Activated T-helper 2 cell treated with anti-CD3 and anti-CD28 coated beads, Interferon-gamma antibody, Interleukin-2, Interleukin-4, amounts not matched to agents 10 μg/mL and 5 μg/mL and 100 μg/mL, durations not matched to agents 14 hours and 24 hours and 36 hours (primary cell): ENCODE results near the gene SSR3. TPM values are rescaled to one million over a fixed set of nuclear protein-coding genes. Genes with fewer than 3 reads are reported as not detected.

ENCODE experiments used
- DNase-seq: peaks from one replicate; pipeline ENCODE4 v3.0.0; 2021; ENCODE audit warnings: low spot score
- H3K27ac Mint-ChIP-seq: one replicate; pipeline ENCODE4 v1.8.0; 2021; ENCODE audit warnings: mixed read lengths
- H3K27me3 Mint-ChIP-seq: one replicate; pipeline ENCODE4 v1.8.0; 2021; ENCODE audit warnings: low read depth, mixed read lengths
- H3K36me3 Mint-ChIP-seq: one replicate; pipeline ENCODE4 v1.8.0; 2021; ENCODE audit warnings: low read depth, mixed read lengths
- H3K4me1 Mint-ChIP-seq: one replicate; pipeline ENCODE4 v1.8.0; 2021; ENCODE audit warnings: low read depth, mixed read lengths
- H3K4me3 Mint-ChIP-seq: one replicate; pipeline ENCODE4 v1.8.0; 2021; ENCODE audit warnings: low read depth, mild to moderate bottlenecking, moderate library complexity, mixed read lengths
- H3K9me3 Mint-ChIP-seq: one replicate; pipeline ENCODE4 v1.8.0; 2021; ENCODE audit warnings: mixed read lengths
- intact Hi-C: fragments of 100-400 bp; cut with micrococcal nuclease; formaldehyde crosslinking; loops from one replicate; pipeline ENCODE4 v1.15.1; 2023
- total RNA-seq: library from RNA; stranded (reverse); gene quantifications from 2 replicates; pipeline ENCODE4 v1.2.3, GENCODE V29; 2022

The SSR3 gene
- total RNA-seq, 1 donor from 2014 or later, result 197 TPM

- Mint-ChIP-seq H3K4me3 (no peak overlapping the region), H3K4me1 (peaks cover 15% of the 10 kb centered on the region), H3K9me3 (no peaks in the 10 kb centered on the region), H3K27me3 (no peaks in the 10 kb centered on the region), H3K36me3 (peaks cover 76% of the 10 kb centered on the region), H3K27ac (no peak overlapping the region)
- DNase-seq, result no peak
- intact Hi-C loops, result loop anchor here (10.0 kb wide), 1 partner anchor 388 kb away; no protein-coding TSS in a partner anchor
These were observed 11.8 kb downstream of the SSR3 start for GRCh38 chr3:156543043-156543555.

- intact Hi-C loops, result loop anchor here (10.0 kb wide), 1 partner anchor 388 kb away; no protein-coding TSS in a partner anchor
- H3K9me3 Mint-ChIP-seq, result no peaks in the 10 kb centered on the region
- peaks cover 73% of the 10 kb centered on the region for H3K36me3 Mint-ChIP-seq
- H3K27me3 Mint-ChIP-seq, result no peaks in the 10 kb centered on the region
- H3K4me3 Mint-ChIP-seq, result no peak overlapping the region
- H3K4me1 Mint-ChIP-seq, result peaks cover 11% of the 10 kb centered on the region
- no peak overlapping the region for H3K27ac Mint-ChIP-seq
- no peak for DNase-seq
These were observed 12.5 kb downstream of the SSR3 start for GRCh38 chr3:156542101-156543042.

- DNase-seq, result no peak
- intact Hi-C loops, result loop anchor here (10.0 kb wide), 1 partner anchor 385 kb away; no protein-coding TSS in a partner anchor
- no peaks in the 10 kb centered on the region for H3K27me3 Mint-ChIP-seq
- no peak overlapping the region for H3K4me3 Mint-ChIP-seq
- H3K9me3 Mint-ChIP-seq, result no peaks in the 10 kb centered on the region
- H3K36me3 Mint-ChIP-seq, result peaks cover 57% of the 10 kb centered on the region
- no peak overlapping the region for H3K27ac Mint-ChIP-seq
- H3K4me1 Mint-ChIP-seq, result peaks cover 7% of the 10 kb centered on the region
These were observed 15.1 kb downstream of the SSR3 start for GRCh38 chr3:156539802-156540201.

GRCh38 chr3:156539051-156539450 lies 15.9 kb downstream of the SSR3 start:
- no peaks in the 10 kb centered on the region for H3K27me3 Mint-ChIP-seq
- DNase-seq, result no peak
- H3K4me3 Mint-ChIP-seq, result no peak overlapping the region
- intact Hi-C loops, result no loop called here
- peaks cover 50% of the 10 kb centered on the region for H3K36me3 Mint-ChIP-seq
- H3K27ac Mint-ChIP-seq, result no peak overlapping the region
- H3K9me3 Mint-ChIP-seq, result no peaks in the 10 kb centered on the region
- peaks cover 7% of the 10 kb centered on the region for H3K4me1 Mint-ChIP-seq

GRCh38 chr3:156536524-156537316 lies 18.2 kb downstream of the SSR3 start:
- Mint-ChIP-seq H3K9me3 (no peaks in the 10 kb centered on the region), H3K27me3 (peaks cover 1% of the 10 kb centered on the region), H3K4me3 (no peak overlapping the region), H3K4me1 (peaks cover 7% of the 10 kb centered on the region), H3K27ac (no peak overlapping the region), H3K36me3 (peaks cover 36% of the 10 kb centered on the region)
- intact Hi-C loops, result no loop called here
- DNase-seq, result no peak

- DNase-seq, result no peak
- Mint-ChIP-seq H3K36me3 (peaks cover 29% of the 10 kb centered on the region), H3K4me1 (peaks cover 7% of the 10 kb centered on the region), H3K27me3 (peaks cover 1% of the 10 kb centered on the region), H3K4me3 (no peak overlapping the region), H3K27ac (peak overlapping the region; percentile 19), H3K9me3 (no peaks in the 10 kb centered on the region)
- intact Hi-C loops, result no loop called here
These were observed 19.1 kb downstream of the SSR3 start for GRCh38 chr3:156535798-156536197.

GRCh38 chr3:156535162-156535627 lies 19.7 kb downstream of the SSR3 start:
- Mint-ChIP-seq H3K4me3 (no peak overlapping the region), H3K36me3 (peaks cover 30% of the 10 kb centered on the region), H3K27me3 (peaks cover 6% of the 10 kb centered on the region), H3K4me1 (peaks cover 7% of the 10 kb centered on the region), H3K9me3 (no peaks in the 10 kb centered on the region), H3K27ac (no peak overlapping the region)
- DNase-seq, result no peak
- intact Hi-C loops, result no loop called here

GRCh38 chr3:156533205-156533604 lies 21.7 kb downstream of the SSR3 start:
- Mint-ChIP-seq H3K4me3 (no peak overlapping the region), H3K9me3 (no peaks in the 10 kb centered on the region), H3K36me3 (peaks cover 23% of the 10 kb centered on the region), H3K4me1 (peaks cover 7% of the 10 kb centered on the region), H3K27ac (no peak overlapping the region), H3K27me3 (peaks cover 18% of the 10 kb centered on the region)
- no peak for DNase-seq
- intact Hi-C loops, result no loop called here

- intact Hi-C loops, result no loop called here
- peaks cover 22% of the 10 kb centered on the region for H3K27me3 Mint-ChIP-seq
- H3K9me3 Mint-ChIP-seq, result no peaks in the 10 kb centered on the region
- peaks cover 19% of the 10 kb centered on the region for H3K36me3 Mint-ChIP-seq
- H3K4me1 Mint-ChIP-seq, result peaks cover 7% of the 10 kb centered on the region
- H3K4me3 Mint-ChIP-seq, result no peak overlapping the region
- DNase-seq, result no peak
- no peak overlapping the region for H3K27ac Mint-ChIP-seq
These were observed 22.2 kb downstream of the SSR3 start for GRCh38 chr3:156532730-156533129.

- Mint-ChIP-seq H3K4me1 (peaks cover 7% of the 10 kb centered on the region), H3K9me3 (no peaks in the 10 kb centered on the region), H3K36me3 (peaks cover 16% of the 10 kb centered on the region), H3K27ac (no peak overlapping the region), H3K27me3 (peaks cover 31% of the 10 kb centered on the region), H3K4me3 (no peak overlapping the region)
- intact Hi-C loops, result no loop called here
- DNase-seq, result no peak
These were observed 23.9 kb downstream of the SSR3 start for GRCh38 chr3:156530980-156531379.

- no peaks in the 10 kb centered on the region for H3K9me3 Mint-ChIP-seq
- H3K4me3 Mint-ChIP-seq, result no peak overlapping the region
- H3K4me1 Mint-ChIP-seq, result peaks cover 18% of the 10 kb centered on the region
- no peak overlapping the region for H3K27ac Mint-ChIP-seq
- no peak for DNase-seq
- H3K36me3 Mint-ChIP-seq, result peaks cover 16% of the 10 kb centered on the region
- peaks cover 56% of the 10 kb centered on the region for H3K27me3 Mint-ChIP-seq
- intact Hi-C loops, result no loop called here
These were observed 27.9 kb downstream of the SSR3 start for GRCh38 chr3:156527060-156527459.

- H3K9me3 Mint-ChIP-seq, result no peaks in the 10 kb centered on the region
- no peak overlapping the region for H3K27ac Mint-ChIP-seq
- peaks cover 66% of the 10 kb centered on the region for H3K27me3 Mint-ChIP-seq
- peaks cover 18% of the 10 kb centered on the region for H3K4me1 Mint-ChIP-seq
- H3K36me3 Mint-ChIP-seq, result peaks cover 13% of the 10 kb centered on the region
- intact Hi-C loops, result no loop called here
- no peak for DNase-seq
- no peak overlapping the region for H3K4me3 Mint-ChIP-seq
These were observed 29.1 kb downstream of the SSR3 start for GRCh38 chr3:156525808-156526207.
